HG02973 (cell line): ENCODE data around the gene C22orf39.

Experiments
- ATAC-seq: cut with Tn5 transposase; IDR thresholded peaks from one replicate; pipeline ENCODE4 v1.9.1; 2021; ENCODE audit warnings: moderate library complexity; ENCODE audit not compliant: unreplicated experiment

Gene C22orf39

GRCh38 chr22:19447330-19448075, at the start of gene C22orf39:
Gene C22orf39, minus strand, starts transcription at chr22:19447711. Its CDS starts 23 bp downstream, at chr22:19447688.
- peak; percentile 68 for ATAC-seq

GRCh38 chr22:19497245-19497644, 49.7 kb upstream of the C22orf39 start:
- ATAC-seq: no peak

- ATAC-seq: no peak
Observed at GRCh38 chr22:19496324-19496630, 48.8 kb upstream of the C22orf39 start.

- no peak for ATAC-seq
Observed at GRCh38 chr22:19495562-19496323, 48.2 kb upstream of the C22orf39 start.

- ATAC-seq: no peak
Observed at GRCh38 chr22:19494676-19495173, 47.2 kb upstream of the C22orf39 start.

GRCh38 chr22:19494001-19494560, 46.6 kb upstream of the C22orf39 start:
- ATAC-seq: no peak

- ATAC-seq: no peak
Observed at GRCh38 chr22:19492504-19493174, 45.1 kb upstream of the C22orf39 start.

- ATAC-seq: no peak
Observed at GRCh38 chr22:19490628-19491230, 43.2 kb upstream of the C22orf39 start.

- ATAC-seq: no peak
Observed at GRCh38 chr22:19488884-19489843, 41.7 kb upstream of the C22orf39 start.

GRCh38 chr22:19488285-19488684, 40.8 kb upstream of the C22orf39 start:
- no peak for ATAC-seq

- ATAC-seq: no peak
Observed at GRCh38 chr22:19483481-19484244, 36.2 kb upstream of the C22orf39 start.

- ATAC-seq: no peak
Observed at GRCh38 chr22:19482297-19482696, 34.8 kb upstream of the C22orf39 start.

- ATAC-seq: no peak
Observed at GRCh38 chr22:19480789-19481188, 33.3 kb upstream of the C22orf39 start.

- no peak for ATAC-seq
Observed at GRCh38 chr22:19480173-19480568, 32.7 kb upstream of the C22orf39 start.

- peak; percentile 69 for ATAC-seq
Observed at GRCh38 chr22:19479355-19480172, 32.1 kb upstream of the C22orf39 start, which contains the start of gene CDC45. Gene CDC45, plus strand, starts transcription at chr22:19479920. Its CDS starts 49 bp downstream, at chr22:19479969.

- ATAC-seq: peak; percentile 43
Observed at GRCh38 chr22:19478901-19479354, 31.4 kb upstream of the C22orf39 start, which contains the start of gene UFD1. Gene UFD1, minus strand, starts transcription at chr22:19479193. Its CDS starts 108 bp downstream, at chr22:19479085.

- no peak for ATAC-seq
Observed at GRCh38 chr22:19478045-19478900, 30.8 kb upstream of the C22orf39 start.
